GM18873 (cell line): Measurements from ENCODE around the gene GALP.
"Not testable (repeated sequence)": the region's sequence is repeated elsewhere in the genome, so short reads cannot be mapped to it uniquely, and the experiment has no call there.

ENCODE experiments used
- ATAC-seq: cut with Tn5 transposase; IDR thresholded peaks from one replicate; pipeline ENCODE4 v1.9.1; 2021; ENCODE audit warnings: mild to moderate bottlenecking, moderate library complexity, moderate number of reproducible peaks; ENCODE audit not compliant: unreplicated experiment, low FRiP score

GALP gene

GRCh38 chr19:56177564-56178243 is 1.9 kb downstream of the GALP start:
- ATAC-seq = no peak

- no peak for ATAC-seq
Measured at GRCh38 chr19:56189785-56190184, 14.0 kb downstream of the GALP start.

DNA sequence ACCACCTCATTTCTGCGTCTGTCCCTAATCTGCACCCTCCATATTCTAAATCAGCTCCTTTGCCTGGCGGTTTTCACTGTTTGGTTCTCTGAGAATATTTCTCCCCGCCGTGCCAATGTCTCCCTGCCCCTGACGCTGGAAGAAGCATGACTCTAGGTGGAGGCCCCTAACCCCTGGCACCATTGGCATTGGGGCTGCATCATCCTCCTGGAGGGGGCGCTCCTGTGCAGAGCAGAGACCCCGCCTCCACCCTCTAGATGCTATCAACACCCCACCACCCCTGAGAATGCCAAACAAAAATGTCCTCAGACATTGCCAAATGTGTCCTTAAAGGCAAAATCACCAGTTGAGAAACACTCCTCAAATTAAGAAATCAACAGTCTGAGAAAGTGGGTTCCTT is 15.3 kb downstream of the GALP start:
- ATAC-seq = no peak

DNA sequence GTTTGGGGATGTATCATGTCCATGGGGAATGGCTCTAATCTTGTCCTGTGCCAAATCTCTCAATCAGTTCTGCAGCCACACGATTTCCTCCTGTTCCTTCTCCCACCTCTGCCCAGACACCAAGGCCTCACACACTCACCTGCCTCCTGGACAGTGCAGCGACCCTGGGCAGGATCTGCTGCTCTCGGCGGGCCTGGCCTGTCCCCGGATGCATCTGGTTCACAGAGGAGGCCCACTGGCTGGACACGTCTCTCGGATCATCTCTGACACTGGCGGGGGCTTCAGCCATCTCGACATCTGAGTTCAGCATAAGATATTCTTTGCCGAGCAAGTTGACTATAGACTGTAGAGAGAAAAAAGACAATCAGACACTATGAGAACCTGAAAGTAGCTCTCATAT is 15.9 kb downstream of the GALP start:
- no peak for ATAC-seq

DNA sequence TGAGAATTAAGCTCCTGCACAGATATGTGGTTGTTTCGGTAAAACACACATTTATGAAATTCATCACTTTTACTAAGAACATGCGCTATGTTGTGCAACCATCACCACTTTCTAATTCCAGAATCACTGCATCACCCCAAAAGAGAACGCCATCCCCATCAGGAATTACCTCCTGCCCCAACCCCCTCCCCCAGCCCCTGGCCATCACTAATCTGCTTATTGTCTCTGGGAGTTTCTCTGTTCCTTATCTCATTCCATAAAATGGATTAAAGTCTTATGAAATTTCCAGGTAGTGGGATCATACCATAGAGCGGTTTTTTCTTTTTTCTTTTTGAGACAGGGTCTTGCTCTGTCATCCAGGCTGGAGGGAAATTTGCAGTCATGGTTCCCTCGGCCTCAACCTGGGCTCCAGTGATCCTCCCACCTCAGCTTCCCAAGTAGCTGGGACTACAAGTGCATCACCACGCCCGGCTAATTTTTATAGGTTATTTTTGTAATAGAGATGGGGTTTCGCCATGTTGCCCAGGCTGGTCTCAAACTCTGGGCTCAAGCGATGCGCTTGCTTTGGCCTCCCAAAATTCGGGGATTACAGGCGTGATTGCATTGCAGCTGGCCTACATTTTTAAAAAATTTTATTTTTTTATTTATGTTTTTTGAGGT is 18.3 kb downstream of the GALP start:
- no peak for ATAC-seq

GRCh38 chr19:56197646-56198045 is 21.8 kb downstream of the GALP start, which contains the start of gene ZSCAN5B:
ZSCAN5B (minus strand) TSS chr19:56197783; CDS start chr19:56193052, 4,731 bp downstream.
- not testable (repeated sequence) for ATAC-seq

DNA sequence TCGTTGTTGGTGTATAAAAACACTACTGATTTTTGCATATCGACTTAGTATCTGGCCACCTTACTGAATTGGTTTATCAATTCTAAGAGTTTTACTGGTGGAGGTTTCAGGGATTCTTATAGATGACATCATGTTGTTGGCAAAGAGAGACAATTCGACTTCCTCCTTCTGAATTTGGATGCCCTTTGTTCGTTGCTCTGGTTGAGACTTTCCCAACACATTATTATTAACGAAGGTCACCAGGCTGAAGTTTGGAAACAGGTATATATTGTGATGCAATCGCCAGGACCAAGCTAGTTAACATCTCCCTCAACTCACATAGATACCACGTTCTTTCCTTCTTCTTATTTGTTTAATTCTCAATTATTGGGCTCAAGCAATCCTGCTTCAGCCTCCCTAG is 23.9 kb downstream of the GALP start:
- no peak for ATAC-seq

DNA sequence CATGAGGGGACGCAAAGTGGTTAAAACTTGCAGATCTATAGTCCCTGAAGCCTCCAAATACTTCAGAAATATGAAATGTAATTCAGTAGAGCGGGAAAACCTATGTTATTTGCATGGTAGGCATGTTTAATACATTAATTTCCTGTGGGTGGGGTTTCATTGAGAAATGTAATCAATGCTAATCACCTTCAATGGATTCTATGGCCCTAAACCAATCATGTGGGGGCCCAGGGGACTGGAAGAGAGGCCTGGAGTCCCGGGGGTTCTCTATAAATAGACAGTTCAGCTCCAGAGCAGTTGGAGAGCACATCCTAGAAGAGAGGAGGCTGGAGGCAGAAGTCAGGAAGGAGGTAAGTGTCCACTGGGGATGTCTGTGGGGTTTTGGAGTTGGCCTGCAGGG is 26.2 kb downstream of the GALP start, which contains the start of gene ZSCAN5C:
TSS of gene ZSCAN5C (plus strand) at position 301 of the 400 bp plus-strand sequence. CDS start 3,641 bp downstream, outside the sequence.
- no peak for ATAC-seq

DNA sequence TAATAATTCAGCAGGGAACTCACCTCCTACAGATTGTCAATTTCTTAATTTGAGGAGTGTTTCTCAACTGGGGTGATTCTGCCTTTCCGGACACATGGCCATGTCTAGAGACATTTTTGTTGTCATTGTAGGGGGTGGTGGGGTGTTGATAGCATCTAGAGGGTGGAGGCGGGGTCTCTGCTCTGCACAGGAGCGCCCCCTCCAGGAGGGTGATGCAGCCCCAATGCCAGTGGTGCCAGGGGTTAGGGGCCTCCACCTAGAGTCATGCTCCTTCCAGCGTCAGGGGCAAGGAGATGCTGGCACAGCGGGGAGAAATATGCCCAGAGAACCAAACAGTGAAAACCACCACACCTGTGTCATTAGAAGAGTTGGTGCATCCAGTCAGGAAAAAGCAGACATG is 31.8 kb downstream of the GALP start:
- not testable (repeated sequence) for ATAC-seq

GRCh38 chr19:56209091-56209490 is 33.3 kb downstream of the GALP start:
- ATAC-seq = no peak

DNA sequence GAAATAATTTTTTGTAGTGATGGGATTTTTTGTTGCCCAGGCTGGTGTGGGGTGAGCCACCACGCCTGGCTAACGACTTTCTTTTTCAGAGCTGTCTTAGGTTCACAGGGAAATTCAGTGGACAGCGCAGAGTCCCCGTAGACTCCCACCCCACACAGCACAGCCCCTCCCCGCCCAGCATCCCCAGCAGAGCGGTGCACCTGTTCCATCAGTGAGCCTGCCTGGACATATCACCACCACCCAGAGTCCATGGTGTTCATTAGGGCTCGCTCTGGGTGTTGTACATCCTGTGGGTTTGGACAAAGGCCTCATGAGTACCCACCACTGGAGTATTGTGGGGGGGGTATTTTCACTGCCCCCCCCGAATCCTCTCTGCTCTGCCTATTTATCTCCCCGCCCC is 34.2 kb downstream of the GALP start:
- not testable (repeated sequence) for ATAC-seq

DNA sequence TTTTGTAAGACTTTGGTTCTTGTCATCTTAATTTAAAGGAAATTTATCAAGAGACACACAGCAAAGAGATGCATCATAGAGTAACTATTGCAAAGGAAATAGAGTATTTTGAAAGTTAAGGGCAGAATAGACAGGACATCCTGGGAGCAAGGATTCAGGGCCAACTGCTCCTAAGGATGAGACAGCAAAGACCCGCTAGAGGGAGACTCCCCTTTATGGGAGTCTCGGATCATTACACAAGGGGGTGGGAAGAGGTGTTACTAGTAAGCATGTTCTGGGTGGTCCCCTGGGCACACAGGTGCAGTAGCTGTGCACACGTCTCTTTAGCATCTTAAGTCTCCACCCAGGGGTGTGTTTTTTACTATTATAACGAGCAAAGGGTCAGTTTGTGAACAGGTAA is 35.9 kb downstream of the GALP start:
- ATAC-seq = no peak

DNA sequence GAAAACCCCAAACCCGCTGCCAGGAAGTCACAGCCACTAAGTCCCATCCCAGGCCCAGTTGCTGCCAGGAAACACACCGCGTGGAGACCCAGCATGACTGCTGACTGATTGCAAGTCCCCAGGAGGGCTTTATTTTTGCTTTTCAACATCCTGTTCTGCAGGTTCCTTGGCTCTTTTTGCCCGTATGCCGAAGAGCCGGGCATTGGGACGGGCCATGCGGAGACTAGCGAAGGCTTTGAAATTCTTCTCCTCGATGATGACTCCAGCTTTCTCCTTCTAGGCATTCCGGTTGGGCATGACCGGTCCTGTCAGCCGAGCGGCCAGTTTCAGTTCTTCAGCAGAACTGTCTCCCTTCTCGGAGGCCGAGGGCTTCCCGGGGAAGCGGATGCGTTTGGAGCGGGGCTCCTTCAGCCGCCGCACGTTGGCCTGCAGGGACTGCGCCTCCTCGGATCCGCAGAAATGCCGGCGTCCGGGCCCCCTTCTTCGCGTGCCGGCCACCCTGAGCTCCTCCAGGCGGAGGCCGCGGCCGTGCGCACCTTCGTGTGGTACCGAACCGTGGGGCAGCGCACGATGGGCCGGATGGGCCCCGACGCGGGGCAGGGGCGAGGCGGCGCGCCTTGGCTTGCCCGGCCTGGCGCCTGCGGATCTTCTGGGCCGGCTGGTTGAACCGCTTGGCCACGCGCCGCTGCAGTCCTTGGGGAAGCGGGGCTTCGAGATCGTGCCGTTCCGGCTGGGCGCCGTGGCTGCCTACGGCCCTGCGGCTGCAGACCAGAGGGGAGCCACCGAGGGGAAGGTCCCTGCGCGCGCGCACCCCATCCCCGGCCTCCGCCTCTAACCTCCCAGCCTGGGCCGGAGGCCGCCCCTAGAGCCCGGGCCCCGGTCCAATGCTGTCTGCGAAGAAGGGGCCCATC is 41.5 kb downstream of the GALP start:
- ATAC-seq = no peak

- no peak for ATAC-seq
Measured at GRCh38 chr19:56218961-56219360, 43.2 kb downstream of the GALP start.

- ATAC-seq = not testable (repeated sequence)
Measured at GRCh38 chr19:56221442-56221841, 45.6 kb downstream of the GALP start.

DNA sequence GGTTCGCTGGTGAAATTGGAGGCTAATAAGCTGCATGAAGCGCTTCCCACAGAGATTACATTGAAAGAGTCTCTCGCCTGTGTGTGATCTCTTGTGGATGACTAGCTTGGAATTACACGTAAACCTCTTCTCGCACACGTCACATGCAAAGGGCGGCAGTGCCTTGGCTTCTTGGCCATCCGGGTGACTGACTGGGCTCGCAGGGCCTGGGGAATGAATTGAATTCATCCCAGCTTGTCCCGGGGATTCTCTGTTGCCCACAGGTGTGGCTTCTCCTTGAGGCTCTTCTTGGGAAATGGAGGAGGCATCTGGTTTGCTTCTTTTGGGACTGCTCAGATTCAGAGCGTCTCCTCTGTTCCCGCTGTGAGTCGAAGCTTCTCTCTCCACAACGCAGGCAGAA is 46.0 kb downstream of the GALP start:
- ATAC-seq = no peak

DNA sequence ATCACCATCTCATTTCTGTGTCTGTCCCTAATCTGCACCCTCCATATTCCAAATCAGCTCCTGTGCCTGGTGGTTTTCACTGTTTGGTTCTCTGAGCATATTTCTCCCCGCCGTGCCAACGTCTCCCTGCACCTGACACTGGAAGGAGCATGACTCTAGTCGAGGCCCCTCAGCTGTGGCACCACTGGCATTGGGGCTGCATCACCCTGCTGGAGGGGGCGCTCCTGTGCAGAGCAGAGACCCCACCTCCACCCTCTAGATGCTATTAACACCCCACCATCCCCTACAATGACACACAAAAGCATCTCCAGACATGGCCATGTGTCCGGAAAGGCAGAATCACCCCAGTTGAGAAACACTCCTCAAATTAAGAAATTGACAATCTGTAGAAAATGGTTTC is 47.1 kb downstream of the GALP start:
- no peak for ATAC-seq

GRCh38 chr19:56223481-56223880 is 47.7 kb downstream of the GALP start:
- no peak for ATAC-seq
